Renal cortical epithelial cell (primary cell): ENCODE measurements around the gene COMMD7. TPM values are rescaled to one million over a fixed set of nuclear protein-coding genes. Genes with fewer than 3 reads are reported as not detected.

Experiments used
- DNase-seq: peaks from one replicate; pipeline ENCODE4 v3.0.0-alpha.2; 2011; ENCODE audit warnings: low read depth
- total RNA-seq: library from RNA; depleted of rRNA; stranded (reverse); fragments of >200 nt; gene quantifications from 2 replicates; pipeline ENCODE4 v1.2.3, GENCODE V29; 2014

Gene COMMD7
- 19.9 and 36.6 TPM in 2 replicates for total RNA-seq

DNA sequence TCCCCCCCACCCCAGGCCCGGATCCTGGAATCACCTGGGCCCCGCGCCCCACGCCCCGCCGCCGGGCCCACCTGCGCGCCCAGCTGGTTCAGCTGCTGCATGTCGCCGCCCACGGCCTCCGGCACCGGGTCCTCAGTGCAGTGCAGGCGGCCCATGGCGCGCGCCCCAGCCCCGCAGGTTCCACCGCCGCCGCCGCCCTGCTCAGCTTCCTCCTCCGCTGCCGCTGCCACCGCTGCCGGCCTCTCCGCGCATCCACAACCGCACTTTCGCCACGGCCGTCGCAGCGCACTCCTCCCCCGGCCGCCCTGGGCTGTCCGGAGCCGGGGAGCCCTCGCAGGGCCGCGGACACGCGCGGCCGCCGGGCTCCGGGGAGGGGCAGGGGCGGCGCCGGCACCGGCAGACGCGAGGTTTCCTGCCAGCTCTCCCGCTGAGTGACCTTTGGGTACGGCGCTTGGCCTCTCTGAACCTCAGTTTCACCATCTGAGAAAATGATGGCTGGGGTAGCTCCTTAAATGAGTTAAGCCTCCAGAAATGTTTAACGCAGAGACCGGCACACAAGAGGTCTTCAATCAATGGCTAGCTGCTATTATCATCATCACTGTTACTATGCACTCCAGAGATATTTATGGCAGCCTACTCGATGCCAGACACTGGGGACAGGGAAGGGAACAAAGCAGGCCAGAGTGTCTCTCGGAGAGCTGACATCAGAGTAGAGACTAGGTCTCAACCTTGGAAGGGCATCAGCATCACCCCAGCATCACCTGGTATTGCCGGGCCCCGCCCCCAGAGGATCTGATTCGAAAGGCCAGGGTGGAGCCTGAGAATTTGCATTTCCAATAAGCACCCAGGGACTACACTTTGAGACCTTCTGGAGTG is at the start of gene COMMD7:
Gene COMMD7 (minus strand): TSS at position 231 of the 876 bp plus-strand sequence. CDS start 76 bp downstream, at position 155.
- no peak for DNase-seq

DNA sequence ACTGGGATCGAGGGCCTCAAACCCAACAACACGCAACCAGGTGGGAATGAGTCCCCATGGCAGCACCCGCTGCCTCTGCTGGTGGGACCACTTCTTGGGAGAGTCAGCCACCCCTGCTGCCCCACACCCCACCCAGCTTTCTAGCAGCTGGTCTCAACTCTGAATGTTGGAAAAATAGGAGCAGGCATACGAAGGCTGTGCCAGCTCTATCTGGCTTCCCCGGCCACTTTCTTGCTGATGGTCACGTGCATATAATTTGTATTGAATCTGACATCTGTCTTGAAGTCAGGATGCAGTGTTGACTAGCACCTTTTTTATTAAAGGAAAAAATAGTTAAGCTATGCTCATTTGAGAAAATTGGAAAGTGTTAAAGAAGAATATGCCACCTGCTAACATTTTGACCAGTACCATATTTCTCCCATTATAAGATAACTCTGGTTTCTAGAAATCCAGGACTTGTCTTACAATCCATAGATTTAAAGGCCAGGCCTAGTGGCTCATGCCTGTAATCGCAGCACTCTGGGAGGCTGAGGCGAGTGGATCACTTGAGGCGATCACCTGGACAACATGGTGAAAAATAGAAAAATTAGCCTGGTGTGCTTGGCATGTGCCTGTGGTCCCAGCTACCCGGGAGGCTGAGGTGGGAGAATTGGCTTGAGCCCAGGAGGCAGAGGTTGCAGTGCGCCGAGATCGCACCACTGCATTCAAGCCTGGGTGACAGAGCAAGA is 49.6 kb upstream of the COMMD7 start:
- no peak for DNase-seq

DNA sequence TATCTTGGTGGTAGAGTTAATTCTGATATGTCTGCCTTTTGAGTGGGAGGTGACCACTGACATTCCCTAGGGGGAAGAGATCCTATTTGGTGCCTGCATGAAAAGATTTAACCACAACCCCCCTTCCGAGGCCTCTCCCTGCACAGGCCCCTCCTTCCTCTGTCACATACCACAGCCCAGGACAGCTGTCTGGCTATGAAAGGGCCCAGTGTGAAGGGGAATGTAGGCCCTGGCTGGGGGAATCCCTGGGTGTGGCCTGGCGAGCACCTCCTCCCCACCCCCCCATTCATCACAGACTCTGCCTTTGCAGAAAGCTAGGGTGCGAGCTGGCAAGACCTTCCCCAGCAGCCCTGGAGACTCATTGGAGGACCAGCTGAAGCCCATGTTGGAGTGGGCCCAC is 49.0 kb upstream of the COMMD7 start:
- DNase-seq = no peak

DNA sequence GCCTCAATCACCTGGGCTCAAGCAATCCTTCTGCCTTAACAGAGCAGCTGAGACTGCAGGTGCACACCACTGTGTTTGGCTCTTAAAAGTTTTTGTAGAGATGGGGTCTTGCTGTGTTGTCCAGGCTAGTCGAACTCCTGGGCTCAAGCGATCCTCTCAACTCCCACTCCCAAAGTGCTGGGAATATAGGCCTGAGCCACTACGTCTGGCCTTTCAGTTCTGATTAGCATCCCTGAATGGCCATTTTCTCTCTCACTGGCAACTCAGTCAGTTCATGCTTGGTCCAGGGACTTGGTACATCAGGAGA is 47.4 kb upstream of the COMMD7 start:
- no peak for DNase-seq

DNA sequence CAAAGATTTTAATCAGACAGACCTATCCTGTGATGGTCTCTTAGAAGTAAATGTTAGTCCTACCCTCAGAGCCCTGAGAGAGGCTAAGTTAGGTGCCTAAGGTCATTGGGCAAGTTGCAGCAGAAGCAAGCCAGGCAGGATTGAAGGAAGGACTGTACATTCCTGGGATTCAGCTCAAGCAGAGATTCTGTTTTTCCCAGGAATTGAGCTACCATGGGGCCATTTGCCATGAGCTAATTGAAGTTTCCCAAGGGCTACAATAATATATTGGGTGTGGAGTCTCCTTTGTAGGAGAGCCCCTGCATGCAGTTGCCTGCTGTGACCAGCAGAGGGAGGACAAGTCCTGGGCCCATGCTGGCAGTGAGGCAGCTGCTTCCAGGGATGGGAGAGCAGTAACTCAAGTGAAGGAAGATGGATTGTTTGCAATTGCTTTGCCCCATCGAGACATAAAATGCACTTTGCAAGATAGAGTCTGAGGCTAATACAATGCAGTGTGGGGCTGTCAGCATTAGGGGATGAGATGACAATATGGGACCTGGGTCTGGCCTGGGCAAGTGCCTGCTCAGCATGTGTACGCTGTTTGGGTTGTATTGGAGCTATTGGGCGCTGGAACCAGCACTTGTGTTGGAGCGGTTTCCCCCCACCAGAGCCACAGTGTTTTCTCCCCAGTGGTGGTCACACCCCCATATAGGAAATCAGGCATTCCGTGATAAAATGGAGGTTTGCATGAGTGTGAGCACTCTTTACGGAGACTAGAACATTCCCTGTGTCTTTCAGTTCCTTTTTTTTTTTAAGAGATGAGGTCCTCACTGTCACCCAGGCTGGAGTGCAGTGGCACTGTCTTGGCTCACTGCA is 46.9 kb upstream of the COMMD7 start:
- peak; percentile 51 for DNase-seq

DNA sequence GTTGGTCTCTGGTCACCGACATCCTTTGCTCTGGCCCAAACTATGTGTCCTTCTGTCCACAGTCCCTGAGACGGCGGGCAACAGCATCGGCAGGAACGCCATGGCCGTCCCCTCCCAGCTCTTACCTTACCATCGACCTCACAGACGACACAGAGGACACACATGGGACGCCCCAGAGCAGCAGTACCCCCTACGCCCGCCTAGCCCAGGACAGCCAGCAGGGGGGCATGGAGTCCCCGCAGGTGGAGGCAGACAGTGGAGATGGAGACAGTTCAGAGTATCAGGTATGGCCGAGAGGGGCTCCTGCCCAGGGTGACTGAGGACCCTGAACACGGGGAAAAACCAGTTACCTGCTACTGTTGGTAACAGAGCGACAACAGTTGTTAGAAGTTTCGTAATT is 43.9 kb upstream of the COMMD7 start:
- DNase-seq = no peak

DNA sequence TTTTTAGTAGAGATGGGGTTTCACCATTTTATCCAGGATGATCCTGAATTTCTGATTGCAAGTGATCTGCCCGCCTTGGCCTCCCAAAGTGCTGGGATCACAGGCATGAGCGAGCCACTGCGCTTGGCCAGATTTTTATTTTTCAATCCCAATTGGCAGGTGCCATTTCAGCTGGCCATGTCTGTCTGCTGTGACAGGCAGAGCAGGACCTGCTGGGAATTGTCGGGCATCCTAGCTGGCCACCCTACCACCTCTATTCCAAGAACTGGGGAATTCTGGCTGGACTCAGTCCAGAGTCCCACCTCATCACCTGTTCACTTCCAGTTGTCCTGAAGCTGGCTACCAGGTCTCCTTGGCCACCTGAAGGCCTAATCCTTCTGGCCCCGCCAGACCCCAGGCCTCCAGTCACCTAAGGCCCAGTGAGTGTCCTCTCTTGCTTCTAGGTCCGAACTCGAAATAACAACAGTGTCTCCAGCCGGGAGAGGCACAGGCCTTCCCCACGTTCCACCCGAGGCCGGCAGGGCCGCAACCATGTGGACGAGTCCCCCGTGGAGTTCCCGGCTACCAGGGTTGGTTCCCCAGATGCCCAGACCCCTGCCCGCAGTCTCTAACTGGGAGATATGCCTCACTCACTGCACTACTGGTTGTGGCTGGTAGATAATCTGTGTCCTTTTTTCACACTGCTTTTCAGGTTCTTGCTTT is 42.9 kb upstream of the COMMD7 start:
- no peak for DNase-seq

DNA sequence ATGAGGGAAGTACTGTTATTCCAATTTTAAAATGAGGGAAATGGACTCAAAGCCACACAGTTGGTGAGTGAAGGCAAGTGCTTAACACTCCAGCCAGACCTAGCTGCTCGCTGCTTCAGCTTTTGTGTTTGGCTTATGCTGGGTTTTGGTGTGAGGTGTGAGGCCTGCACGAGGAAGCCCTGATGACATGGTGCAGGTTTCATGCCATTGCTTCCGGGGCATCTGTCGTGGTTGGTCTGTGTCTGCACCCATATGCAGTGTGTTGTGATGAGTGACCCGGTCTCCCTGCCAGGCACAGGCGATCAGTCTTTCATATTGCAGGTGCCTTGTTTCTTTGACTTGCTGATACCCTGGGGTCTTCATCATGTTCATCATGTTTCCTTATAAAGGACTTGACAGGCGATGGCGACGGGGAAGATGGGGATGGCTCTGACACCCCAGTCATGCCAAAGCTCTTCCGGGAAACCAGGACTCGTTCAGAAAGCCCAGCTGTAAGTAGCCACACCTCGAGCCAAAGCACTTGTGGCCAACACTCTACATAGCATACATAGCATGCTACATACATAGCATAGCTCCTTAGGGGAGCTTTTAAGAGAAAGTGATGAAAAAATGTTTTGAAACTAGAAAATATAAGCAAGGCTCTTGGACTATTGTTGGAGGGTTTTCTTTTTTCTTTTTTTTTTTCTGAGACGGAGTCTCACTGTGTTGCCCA is 41.3 kb upstream of the COMMD7 start:
- no peak for DNase-seq

DNA sequence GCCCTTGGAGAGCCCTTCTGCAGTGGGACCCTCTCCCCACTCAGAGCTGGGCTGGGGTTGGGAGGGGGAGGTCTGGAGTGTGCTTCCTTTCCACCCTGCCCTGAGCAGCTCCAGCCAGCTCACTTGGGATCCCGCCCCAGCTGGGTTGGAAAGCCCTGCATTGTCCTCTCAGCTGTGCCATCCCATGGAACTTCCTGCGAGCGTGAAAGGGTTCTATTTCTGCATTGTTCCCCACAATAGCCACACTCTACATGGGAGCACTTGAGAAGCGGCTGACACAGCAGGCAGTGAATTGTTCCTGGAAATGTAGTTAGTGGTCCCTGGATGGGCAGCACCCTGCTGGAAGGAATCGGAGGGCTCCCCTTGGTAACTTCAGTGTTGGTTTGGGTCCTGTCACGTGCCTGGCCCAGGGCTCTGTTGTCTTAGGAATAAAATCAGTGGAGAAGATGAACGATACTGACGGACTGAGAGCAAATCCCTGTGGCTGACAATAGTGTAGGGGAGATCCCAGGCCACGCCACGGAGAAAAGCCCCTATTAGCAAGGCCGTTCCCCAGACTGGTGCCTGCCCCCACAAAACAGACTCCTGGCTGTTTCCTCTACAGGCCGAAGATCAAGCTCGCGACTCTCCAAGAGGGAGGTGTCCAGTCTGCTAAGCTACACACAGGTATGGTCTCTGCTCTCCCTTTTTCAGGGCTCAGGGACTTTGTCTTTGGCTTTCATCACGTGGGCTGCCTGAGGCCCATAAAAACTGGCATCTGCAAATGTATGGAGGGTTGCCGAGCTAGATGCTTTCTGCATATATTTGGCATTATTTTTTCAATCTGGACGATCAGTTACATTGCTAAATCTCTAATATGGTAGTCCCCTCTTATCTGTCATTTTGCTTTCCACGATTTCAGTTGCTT is 37.7 kb upstream of the COMMD7 start:
- DNase-seq = no peak

DNA sequence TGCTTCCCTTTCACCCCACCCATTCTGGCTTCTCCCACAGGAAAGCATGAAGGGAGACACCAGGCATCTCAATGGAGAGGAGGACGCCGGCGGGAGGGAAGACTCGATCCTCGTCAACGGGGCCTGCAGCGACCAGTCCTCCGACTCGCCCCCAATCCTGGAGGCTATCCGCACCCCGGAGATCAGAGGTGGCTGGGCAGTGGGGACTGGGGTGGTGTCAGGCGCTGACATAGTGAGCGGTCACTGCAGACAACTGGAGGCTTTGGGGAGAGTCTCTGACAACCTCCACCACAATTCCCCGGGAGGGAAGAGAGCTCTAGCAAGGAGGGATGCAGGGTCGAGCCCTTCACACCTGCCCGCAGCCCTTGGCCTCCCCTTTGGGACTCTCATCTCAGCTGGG is 37.0 kb upstream of the COMMD7 start:
- no peak for DNase-seq

DNA sequence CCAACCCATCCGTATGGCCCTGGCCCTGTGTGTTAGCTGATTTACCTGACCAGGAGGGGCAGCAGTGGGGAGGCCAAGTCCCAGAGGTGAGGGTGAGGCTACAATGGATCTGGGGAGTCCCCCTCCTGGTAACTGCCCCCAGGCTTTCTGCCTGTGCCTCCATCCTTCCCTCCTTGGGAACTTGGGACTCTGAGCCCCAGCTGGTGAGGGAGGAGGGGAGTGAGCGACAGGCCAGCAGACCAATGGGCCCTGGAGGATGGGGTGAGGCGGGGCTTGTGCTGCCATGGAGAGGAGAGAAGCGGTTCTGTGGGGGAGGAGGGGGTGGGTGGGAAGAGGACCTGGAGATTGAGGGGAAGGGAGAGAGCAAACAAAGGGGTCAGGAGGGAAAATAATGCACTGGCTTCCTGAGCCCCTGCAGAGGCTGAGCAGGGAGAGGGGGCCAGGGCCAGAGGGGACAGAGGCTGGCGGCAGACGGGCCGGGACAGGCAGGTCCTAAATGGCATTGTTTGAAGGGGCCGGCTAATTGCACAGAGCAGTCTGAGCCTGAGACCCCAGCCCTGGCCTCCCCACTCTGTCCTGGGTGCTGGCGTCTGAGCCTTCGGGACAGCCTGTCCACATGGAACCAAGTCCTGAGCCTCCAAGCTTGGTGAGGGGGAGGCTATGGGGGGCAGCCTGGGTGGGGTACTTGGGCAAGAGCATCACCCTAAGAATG is 36.4 kb upstream of the COMMD7 start:
- DNase-seq = no peak

DNA sequence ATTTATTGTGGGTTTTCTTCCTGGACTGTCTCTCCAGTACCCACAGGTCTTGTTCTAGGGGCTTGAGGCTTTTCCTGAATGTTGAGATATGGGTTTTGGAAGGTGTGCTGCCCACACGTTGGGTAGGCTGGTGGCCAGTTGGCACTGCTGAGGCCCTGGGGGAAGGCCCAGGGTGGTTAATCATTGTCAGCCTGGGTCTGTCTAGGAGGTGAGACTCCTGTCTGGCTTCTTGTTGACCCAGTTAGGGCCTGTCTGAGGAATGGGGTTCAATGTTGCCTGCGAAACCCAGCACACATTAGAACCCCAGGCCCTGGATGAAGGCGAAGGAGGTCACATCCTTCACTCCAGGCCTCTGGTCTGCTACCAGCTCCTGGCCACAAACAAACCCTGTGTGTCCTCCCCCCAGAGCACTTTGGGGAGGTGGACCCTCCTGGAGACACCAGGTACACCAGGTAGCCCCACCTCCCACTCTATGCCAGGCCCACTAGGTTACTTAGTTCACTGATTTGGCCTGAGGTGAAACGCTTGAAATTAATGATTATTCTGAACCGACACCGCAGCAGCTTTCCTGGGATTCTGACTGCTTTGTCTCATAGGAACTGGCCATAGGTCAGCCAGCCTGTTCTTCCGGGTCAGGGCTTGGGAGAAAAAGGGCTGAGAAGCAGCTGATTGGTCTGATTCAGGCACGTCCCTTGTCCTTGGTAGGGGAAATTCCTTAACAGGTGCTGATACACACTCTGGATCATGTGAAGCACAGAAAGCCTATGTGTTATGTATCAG is 34.1 kb upstream of the COMMD7 start:
- peak; percentile 87 for DNase-seq

DNA sequence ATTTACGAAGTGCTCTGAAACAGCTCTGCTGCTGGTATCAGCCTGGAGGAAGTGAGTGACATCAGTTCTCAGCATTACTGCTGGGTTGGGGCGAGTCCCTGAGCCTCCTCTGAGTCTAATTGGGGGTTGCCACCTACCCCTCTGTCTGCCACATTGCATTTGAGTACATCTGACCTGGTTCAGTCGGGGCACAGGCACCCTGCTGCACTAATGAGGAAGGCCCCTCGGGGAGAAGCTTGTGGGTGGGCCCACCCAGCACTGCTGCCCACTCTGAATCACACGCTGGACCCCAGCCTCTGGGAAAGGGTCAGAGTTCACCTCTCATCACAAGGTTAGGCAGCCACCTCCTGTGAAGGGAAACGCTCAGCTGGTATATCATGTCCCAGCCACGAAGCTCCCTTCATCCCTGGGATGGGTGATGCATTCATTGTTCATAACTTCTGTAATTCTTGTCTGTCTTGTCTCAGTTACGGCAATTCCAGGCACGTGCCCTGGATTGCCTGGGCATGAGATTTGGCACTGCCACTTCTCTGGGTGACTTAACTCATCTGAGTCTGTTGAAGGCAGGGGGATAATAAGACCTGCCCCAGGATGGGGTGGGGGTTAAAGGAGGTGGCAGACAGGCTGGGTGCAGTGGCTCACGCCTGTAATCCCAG is 32.2 kb upstream of the COMMD7 start:
- DNase-seq = no peak

DNA sequence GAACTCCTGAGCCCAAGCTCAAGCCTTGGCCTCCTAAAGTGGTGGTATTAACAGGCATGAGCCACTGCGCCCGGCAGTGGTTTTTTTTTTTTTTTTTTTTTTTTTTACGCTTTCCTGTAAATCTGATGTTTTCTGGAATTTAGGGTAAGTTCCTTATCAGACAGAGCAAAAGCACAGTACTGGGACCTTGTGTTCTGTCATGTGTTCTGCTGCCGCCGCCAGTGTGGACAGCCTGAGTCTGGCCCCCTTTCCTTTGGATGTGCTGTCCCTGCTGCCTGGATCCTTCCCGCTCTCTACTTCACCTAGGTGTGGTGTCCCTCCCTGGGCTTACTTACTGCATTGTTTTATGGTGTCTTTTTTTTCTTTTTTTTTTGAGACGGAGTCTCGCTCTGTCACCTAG is 30.6 kb upstream of the COMMD7 start:
- DNase-seq = no peak

DNA sequence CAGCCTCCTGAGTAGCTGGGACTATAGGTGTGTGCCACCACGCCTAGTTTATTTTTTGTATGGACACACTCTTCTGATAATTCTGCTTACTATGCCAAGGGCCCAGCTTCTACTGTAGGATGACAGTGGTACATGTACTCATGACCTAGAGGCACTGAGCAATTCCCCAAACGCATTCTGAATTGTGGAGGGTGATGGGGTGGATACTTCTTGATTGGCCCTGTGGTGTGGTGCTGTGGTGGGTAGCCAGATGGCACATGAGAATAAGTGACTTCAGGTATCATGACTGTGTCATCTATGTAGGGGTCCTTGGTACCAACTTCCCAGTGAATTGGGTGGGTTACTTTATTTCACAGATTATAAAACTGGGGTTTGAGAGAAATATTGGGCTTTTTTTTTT is 30.0 kb upstream of the COMMD7 start:
- DNase-seq = no peak

DNA sequence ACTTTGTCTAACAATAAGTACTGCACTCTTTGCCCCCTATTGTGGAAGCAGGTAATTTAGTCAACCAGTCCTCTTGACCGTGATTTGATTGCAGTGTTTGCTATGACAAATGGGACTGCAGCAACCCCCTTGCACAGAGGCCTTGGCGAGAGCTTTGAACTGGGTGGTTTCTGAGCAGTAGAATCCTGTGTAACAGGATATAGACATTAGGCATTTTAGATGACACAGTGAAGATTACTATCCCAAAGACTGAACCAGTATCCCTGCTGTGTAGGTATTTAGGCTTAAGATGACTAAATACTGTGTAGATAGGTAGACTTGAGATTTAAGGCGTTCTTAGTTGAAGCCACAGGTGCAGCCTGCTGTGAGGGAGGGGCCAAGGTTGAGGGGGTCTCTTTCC is 28.8 kb upstream of the COMMD7 start:
- no peak for DNase-seq

DNA sequence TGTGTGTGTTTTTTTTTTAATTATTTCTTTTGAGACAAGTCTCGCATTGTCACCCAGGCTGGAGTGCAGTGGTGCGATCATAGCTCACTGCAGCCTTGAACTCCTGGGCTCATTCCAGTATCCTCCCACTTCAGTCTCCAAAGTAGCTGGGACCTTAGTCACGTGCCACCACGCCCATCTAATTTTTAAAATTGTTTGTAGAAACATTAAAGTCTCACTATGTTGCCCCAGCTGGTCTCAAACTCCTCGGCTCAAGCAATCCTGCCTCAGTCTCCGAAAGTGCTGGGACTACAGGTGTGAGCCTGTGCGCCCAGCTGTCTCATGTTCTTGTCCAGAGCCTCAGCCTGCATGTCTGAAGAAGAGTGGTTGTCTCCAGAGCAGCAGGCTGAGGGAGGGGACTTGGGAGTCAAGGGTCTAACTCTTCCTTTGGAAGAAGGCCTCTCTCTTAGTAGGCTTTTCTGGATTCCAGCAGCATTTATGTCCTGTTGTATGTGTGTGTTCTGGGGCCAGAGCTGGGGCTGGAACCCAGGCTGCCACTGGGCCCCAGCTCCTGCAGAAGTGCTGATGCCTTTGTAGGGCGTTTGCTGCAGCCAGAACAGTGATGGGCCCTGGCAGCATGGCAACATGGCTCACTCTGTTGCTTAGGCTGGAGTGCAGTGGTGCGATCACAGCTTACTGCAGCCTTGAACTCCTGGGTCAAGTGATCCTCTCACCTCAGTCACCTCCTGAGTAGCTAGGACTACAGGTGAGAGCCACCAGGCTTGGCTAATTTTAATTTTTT is 24.3 kb upstream of the COMMD7 start:
- no peak for DNase-seq
